Thoracic aorta (tissue), 2 donors: ENCODE results near the gene DNAJC13. TPM values are rescaled to one million over a fixed set of nuclear protein-coding genes. Genes with fewer than 3 reads are reported as not detected.

Experiments used
- ATAC-seq: fragments of 150-250 bp; one replicate; pipeline ENCODE4 v1.8.0; 2017; ENCODE audit warnings: low read depth; ENCODE audit not compliant: insufficient number of reproducible peaks, low FRiP score
- DNase-seq: peaks from one replicate; pipeline ENCODE4 v3.0.0-alpha.2; 2020; ENCODE audit warnings: low spot score
- H3K27ac ChIP-seq, 2 donors: fragments of 200-600 bp; sonication (generic); 1 replicate in 1 of 2; 2 replicates in 1 of 2; pipeline ENCODE4 v1.5.1; 2016; ENCODE audit warnings: mild to moderate bottlenecking in 2 of 2, moderate library complexity in 2 of 2
- H3K27me3 ChIP-seq: fragments of 200-600 bp; sonication (generic); replicated peaks from 2 replicates; pipeline ENCODE4 v1.6.0; 2016; ENCODE audit warnings: mild to moderate bottlenecking; ENCODE audit not compliant: insufficient read depth
- H3K36me3 ChIP-seq: fragments of 200-600 bp; sonication (generic); one replicate; pipeline ENCODE4 v1.5.1; 2016
- H3K4me1 ChIP-seq, 2 donors: fragments of 200-600 bp; sonication (generic); 1 replicate in 1 of 2; 2 replicates in 1 of 2; pipeline versions ENCODE4 v1.5.1 to v1.6.0; 2016; ENCODE audit warnings: low read depth in 2 of 2, mild to moderate bottlenecking in 1 of 2; ENCODE audit not compliant: control insufficient read depth in 1 of 2
- H3K4me3 ChIP-seq: fragments of 200-600 bp; sonication (generic); 2 replicates; pipeline ENCODE4 v1.5.1; 2016; ENCODE audit warnings: mild to moderate bottlenecking
- H3K9me3 ChIP-seq: fragments of 200-600 bp; sonication (generic); 2 replicates; pipeline ENCODE4 v1.5.1; 2016
- total RNA-seq, 2 donors: library from RNA; depleted of rRNA; stranded (reverse); fragments of >200 nt; gene quantifications; one replicate each; pipeline versions ENCODE4 v1.1.0 to v1.2.3, GENCODE V29; 2016
- TF ChIP-seq, protein P1 (sequence below): fragments of 200-600 bp; sonication (generic); IDR thresholded peaks from one replicate; pipeline ENCODE4 v1.5.1; 2019; ENCODE audit warnings: antibody characterized with exemption

DNAJC13 gene
- total RNA-seq, 2 donors from 2014 or later = 47.4 to 49.5 TPM

DNA sequence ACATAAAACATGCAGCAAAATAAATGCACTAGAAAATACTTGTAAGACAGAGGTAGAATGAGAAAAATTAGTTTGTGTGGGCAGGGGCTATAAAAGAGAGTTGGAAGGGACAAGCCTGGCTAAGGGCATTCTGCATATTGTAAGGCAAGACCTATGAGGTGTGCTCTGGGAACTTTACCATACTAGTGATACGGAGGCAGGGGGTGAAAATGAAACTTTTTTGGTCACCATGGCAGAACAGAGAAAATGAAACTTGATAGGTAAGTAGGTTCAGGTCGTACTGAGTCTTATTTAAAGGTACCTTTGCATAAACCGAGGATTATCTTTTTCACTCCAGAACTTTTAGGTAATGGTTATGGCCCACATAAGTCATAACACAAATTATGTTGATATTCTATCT lies 105.1 kb downstream of the DNAJC13 start:
- ATAC-seq = no peak
- no peak overlapping the region for H3K27ac ChIP-seq
- peaks cover 31% of the 10 kb centered on the region for H3K36me3 ChIP-seq

DNA sequence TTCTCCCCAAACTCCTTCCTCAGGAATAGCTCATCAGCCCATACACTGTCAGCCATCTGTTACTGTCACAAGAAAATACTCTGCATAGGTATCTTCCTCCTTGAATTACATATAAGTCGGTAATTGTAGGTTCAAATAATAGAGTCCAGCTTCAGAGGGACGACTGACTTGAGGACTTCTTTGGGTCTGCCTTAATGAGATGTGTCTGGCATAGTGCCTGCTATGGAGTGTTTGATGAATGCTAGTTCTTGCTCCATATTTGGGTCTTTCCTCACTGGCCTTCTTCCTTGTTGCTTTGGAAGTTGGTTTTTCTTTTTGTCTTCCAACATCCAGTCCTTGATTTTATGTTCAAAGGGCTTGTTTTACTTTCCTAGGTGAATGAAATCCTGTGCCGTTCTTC lies 113.3 kb downstream of the DNAJC13 start:
- Histone ChIP-seq H3K9me3 (no peaks in the 10 kb centered on the region), H3K27me3 (no peaks in the 10 kb centered on the region), H3K4me1 (peaks cover 0 to 1% of the 10 kb centered on the region in 2 donors), H3K4me3 (no peak overlapping the region), H3K27ac (no peak overlapping the region), H3K36me3 (peaks cover 13% of the 10 kb centered on the region)
- DNase-seq (no peak), ATAC-seq (no peak)
- TF ChIP-seq, protein P1, sequence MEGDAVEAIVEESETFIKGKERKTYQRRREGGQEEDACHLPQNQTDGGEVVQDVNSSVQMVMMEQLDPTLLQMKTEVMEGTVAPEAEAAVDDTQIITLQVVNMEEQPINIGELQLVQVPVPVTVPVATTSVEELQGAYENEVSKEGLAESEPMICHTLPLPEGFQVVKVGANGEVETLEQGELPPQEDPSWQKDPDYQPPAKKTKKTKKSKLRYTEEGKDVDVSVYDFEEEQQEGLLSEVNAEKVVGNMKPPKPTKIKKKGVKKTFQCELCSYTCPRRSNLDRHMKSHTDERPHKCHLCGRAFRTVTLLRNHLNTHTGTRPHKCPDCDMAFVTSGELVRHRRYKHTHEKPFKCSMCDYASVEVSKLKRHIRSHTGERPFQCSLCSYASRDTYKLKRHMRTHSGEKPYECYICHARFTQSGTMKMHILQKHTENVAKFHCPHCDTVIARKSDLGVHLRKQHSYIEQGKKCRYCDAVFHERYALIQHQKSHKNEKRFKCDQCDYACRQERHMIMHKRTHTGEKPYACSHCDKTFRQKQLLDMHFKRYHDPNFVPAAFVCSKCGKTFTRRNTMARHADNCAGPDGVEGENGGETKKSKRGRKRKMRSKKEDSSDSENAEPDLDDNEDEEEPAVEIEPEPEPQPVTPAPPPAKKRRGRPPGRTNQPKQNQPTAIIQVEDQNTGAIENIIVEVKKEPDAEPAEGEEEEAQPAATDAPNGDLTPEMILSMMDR = no peak

More for the DNA sequence above, 105.1 kb downstream of the DNAJC13 start:
- Histone ChIP-seq H3K4me1 (no peaks in the 10 kb centered on the region), H3K9me3 (no peaks in the 10 kb centered on the region), H3K4me3 (peak overlapping the region; percentile 33), H3K27me3 (no peaks in the 10 kb centered on the region)
- no peak for DNase-seq
- TF ChIP-seq, protein P1 = no peak

DNA sequence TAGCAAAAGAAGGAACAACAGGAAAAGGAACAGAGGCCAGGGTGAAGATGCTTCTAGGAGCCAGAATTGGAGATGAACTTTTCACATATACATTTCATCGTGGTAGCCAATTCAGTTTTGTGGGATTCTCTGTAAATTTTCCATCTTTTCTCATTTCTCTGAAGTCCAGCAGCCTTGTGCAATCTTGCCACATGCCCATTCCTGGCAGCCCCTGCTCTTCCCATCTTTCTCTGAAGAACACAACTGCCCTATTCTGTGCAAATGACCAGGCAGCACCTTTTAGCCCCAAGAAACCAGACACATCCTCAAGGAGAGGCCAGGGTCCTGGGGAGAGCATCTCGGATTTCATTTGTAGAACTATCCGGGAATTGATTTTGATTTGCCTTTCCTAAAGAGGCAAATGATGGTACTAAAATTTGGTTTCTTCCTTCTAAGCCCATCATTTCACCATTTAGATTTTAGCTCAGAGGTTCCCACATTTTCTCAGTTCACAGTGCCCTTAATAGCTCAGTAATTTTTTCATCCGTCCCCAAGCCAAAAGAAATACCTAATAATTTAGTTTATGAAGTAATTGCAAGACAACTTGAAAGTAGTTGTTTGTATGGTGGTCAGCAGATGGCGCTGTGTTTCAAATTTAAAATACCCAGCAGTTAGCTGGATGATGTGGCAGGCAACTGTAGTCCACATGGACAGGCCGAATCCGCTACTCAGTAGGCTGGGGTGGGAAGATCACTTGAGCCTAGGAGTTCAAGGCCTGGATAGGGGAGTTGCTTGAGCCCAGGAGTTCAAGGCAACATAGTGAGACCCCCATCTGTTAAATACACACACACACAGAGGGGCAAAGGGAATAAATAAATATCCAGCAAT lies 118.5 kb downstream of the DNAJC13 start:
- peak; percentile 36 for DNase-seq
- H3K36me3 ChIP-seq = peaks cover 15% of the 10 kb centered on the region
- no peaks in the 10 kb centered on the region for H3K9me3 ChIP-seq
- no peaks in the 10 kb centered on the region for H3K27me3 ChIP-seq
- H3K4me3 ChIP-seq = no peak overlapping the region
- ATAC-seq = peak; percentile 82
- peak overlapping the region; percentile 35 to 54 for H3K27ac ChIP-seq
- peaks cover 5 to 12% of the 10 kb centered on the region in 2 donors for H3K4me1 ChIP-seq
- TF ChIP-seq, protein P1 = peak; percentile 72

DNA sequence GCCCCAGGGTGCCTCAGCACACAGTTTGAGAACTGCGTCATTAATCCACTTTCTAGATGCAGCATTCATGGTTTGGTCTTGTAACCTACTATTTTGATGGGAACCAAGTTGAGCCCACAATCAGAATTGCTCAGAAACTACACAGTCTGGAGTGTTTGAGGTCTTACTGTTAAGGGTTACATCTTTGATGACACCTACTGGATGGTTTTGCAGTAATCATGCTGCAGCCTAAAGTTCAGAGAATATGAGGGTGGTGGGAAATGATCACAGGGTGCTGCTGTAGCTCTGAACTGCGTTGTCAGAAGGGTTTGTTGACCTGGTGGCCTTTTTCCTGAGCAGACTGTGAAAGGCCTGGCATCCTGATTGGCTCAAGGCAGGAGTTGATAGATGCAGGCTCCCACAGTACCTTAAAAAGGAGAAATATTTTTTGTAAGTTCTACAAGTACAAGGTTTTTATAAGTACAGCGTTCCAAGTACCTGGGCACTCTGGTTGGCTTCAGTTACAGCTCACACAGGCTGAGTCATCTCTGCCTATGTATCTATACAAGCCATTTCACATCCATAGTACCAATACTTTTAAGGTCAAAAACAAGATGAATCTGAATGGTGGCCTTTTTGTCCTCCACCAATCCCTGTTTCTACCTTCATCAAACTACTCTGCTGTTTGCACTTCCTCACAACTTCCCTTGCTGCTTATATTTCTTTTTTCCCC lies 119.3 kb downstream of the DNAJC13 start:
- Histone ChIP-seq H3K36me3 (peaks cover 13% of the 10 kb centered on the region), H3K4me1 (peaks cover 5 to 12% of the 10 kb centered on the region in 2 donors), H3K27ac (peak overlapping the region; percentile 35 to 54), H3K9me3 (no peaks in the 10 kb centered on the region), H3K4me3 (no peak overlapping the region), H3K27me3 (no peaks in the 10 kb centered on the region)
- TF ChIP-seq, protein P1 = no peak
- DNase-seq (no peak), ATAC-seq (peak; percentile 2)

DNA sequence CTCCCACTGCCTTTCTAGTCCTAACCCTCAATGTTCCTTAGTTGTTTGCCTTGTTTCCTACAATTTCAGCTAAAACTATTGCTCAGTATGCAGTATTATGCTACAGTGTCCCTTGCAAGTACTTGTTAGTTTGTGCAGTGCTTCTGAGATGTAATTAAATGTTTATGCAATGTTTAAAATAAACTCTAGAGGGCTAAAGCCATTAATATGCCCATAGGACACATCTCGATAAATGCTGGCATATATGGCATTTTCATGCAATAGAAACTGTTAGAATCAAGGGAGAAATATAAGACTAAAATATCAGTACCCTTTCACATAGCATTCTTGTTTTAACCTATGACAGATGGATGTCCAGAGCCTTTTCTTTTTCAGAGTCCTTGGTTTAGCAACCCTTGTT lies 120.0 kb downstream of the DNAJC13 start:
- no peaks in the 10 kb centered on the region for H3K9me3 ChIP-seq
- DNase-seq (no peak), ATAC-seq (no peak)
- no peaks in the 10 kb centered on the region for H3K27me3 ChIP-seq
- TF ChIP-seq, protein P1 = no peak
- H3K4me1 ChIP-seq = peaks cover 5 to 12% of the 10 kb centered on the region in 2 donors
- no peak overlapping the region for H3K4me3 ChIP-seq
- peak overlapping the region in 1 of 2 donors; percentile 54 for H3K27ac ChIP-seq
- peaks cover 13% of the 10 kb centered on the region for H3K36me3 ChIP-seq
